HCT116 (cell line): ENCODE measurements around the gene GIMAP4. TPM values are rescaled to one million over a fixed set of nuclear protein-coding genes. Genes with fewer than 3 reads are reported as not detected.

Source experiments
- ATAC-seq: fragments of 200-7000 bp; cut with Tn5 transposase; 2 replicates; pipeline ENCODE4 v1.9.1; 2020; ENCODE audit warnings: mild to moderate bottlenecking, moderate library complexity
- BruUV-seq: library from RNA; stranded (reverse); fragments of 400-500 nt; replicated peaks from 2 replicates; lab custom pipeline; 2021; lab: Mats Ljungman, UMichigan
- CTCF ChIA-PET: fragments of 300-600 bp; sonication (Branson Sonifier 250); formaldehyde crosslinking; loops from one replicate; lab custom pipeline; 2021; ENCODE audit warnings: antibody characterized with exemption; lab: Charles Lee
- POLR2A ChIA-PET: fragments of 300-600, 350-600 bp; sonication (Branson Sonifier 250); formaldehyde crosslinking; loops from one replicate; lab custom pipeline; 2021; ENCODE audit warnings: antibody characterized with exemption; lab: Charles Lee
- RAD21 ChIA-PET, 2 experiments: fragments of 300-600 bp; sonication (Branson Sonifier 250); formaldehyde crosslinking; loops; one replicate each; lab custom pipeline; 2023; ENCODE audit warnings: low total read pairs in 2 of 2; ENCODE audit not compliant: uncharacterized antibody in 2 of 2, unreplicated experiment in 2 of 2, low non-redundant PET in 1 of 2; lab: Charles Lee
- DNase-seq: peaks from one replicate; pipeline ENCODE4 v3.0.0-alpha.2; 2010; ENCODE audit warnings: low read depth, low spot score
- H2AFZ ChIP-seq: fragments of 200-600 bp; shearing (Covaris generic), sonication (generic); 2 replicates; pipeline ENCODE4 v1.6.1; 2017; ENCODE audit warnings: low read depth, mixed run types, mixed read lengths, antibody characterized with exemption, low read length; ENCODE audit not compliant: poor library complexity, severe bottlenecking
- H3K27ac ChIP-seq: 2 replicates; pipeline ENCODE4 v1.5.1; 2012; ENCODE audit warnings: low read depth, low read length
- H3K27me3 ChIP-seq: fragments of 200-600 bp; sonication (generic); 2 replicates; pipeline ENCODE4 v1.6.1; 2016; ENCODE audit warnings: mixed run types, low read length, mixed read lengths; ENCODE audit not compliant: insufficient read depth
- H3K36me3 ChIP-seq, 2 experiments: fragments of 200-500 bp in 1 of 2; fragments of 200-600 bp in 1 of 2; sonication (Bioruptor generic) in 1 of 2; sonication (generic) in 1 of 2; 2 replicates each; pipeline versions ENCODE4 v1.5.1 to v1.6.1; 2014 to 2016; ENCODE audit warnings: low read length in 2 of 2, inconsistent platforms in 1 of 2, mixed read lengths in 1 of 2, mixed run types in 1 of 2; ENCODE audit not compliant: insufficient read depth in 2 of 2, control insufficient read depth in 1 of 2
- H3K4me1 ChIP-seq, 2 experiments: fragments of 200-600 bp in 1 of 2; sonication (generic) in 1 of 2; 2 replicates each; pipeline versions ENCODE4 v1.5.1 to v1.6.1; 2012 to 2017; ENCODE audit warnings: low read length in 2 of 2, inconsistent platforms in 1 of 2, mild to moderate bottlenecking in 1 of 2, mixed read lengths in 1 of 2, mixed run types in 1 of 2, moderate library complexity in 1 of 2; ENCODE audit not compliant: insufficient read depth in 2 of 2, control insufficient read depth in 1 of 2
- H3K4me2 ChIP-seq: fragments of 200-600 bp; sonication (generic); 2 replicates; pipeline ENCODE4 v1.6.1; 2017; ENCODE audit warnings: mixed run types, low read length, mixed read lengths
- H3K4me3 ChIP-seq, 2 experiments: fragments of 200-600 bp in 1 of 2; sonication (generic) in 1 of 2; replicated peaks in 1 of 2; 2 replicates each; pipeline ENCODE4 v1.5.1; 2011 to 2016; ENCODE audit warnings: low read length in 2 of 2, control low read depth in 1 of 2, low read depth in 1 of 2, mild to moderate bottlenecking in 1 of 2, mixed read lengths in 1 of 2, mixed run types in 1 of 2
- H3K79me2 ChIP-seq: fragments of 200-600 bp; sonication (generic); 2 replicates; pipeline ENCODE4 v1.6.1; 2017; ENCODE audit warnings: mild to moderate bottlenecking, mixed run types, low read length, moderate library complexity, mixed read lengths; ENCODE audit not compliant: insufficient read depth
- H3K9ac ChIP-seq: fragments of 200-600 bp; sonication (generic); 2 replicates; pipeline ENCODE4 v1.6.1; 2016; ENCODE audit warnings: low read length, mixed read lengths
- H3K9me2 ChIP-seq: fragments of 200-600 bp; sonication (generic), shearing (Covaris generic); 2 replicates; pipeline ENCODE4 v1.6.1; 2017; ENCODE audit warnings: mixed run types, mild to moderate bottlenecking, moderate library complexity; ENCODE audit not compliant: insufficient read depth
- H3K9me3 ChIP-seq, 2 experiments: fragments of 200-500 bp in 1 of 2; fragments of 200-600 bp in 1 of 2; sonication (Bioruptor generic) in 1 of 2; sonication (generic) in 1 of 2; 2 replicates each; pipeline ENCODE4 v1.6.1; 2014 to 2017; ENCODE audit warnings: low read length in 2 of 2, mixed read lengths in 2 of 2, inconsistent platforms in 1 of 2, low read depth in 1 of 2, mild to moderate bottlenecking in 1 of 2, mixed run types in 1 of 2, moderate library complexity in 1 of 2; ENCODE audit not compliant: control insufficient read depth in 1 of 2, insufficient read depth in 1 of 2
- H4K20me1 ChIP-seq: fragments of 200-600 bp; sonication (generic), shearing (Covaris generic); 2 replicates; pipeline ENCODE4 v1.6.1; 2017; ENCODE audit warnings: mixed run types, mild to moderate bottlenecking, moderate library complexity; ENCODE audit not compliant: insufficient read depth
- ATF3 ChIP-seq: IDR thresholded peaks from 2 replicates; pipeline ENCODE4 v1.6.1; 2012
- CEBPB ChIP-seq: IDR thresholded peaks from 2 replicates; pipeline ENCODE4 v1.6.1; 2012; ENCODE audit warnings: low read depth
- ELF1 ChIP-seq: IDR thresholded peaks from 2 replicates; pipeline ENCODE4 v1.6.1; 2012; ENCODE audit warnings: low read depth, borderline replicate concordance
- EZH2 ChIP-seq: fragments of 200-600 bp; sonication (generic); IDR thresholded peaks from 2 replicates; pipeline ENCODE4 v1.6.1; 2017; ENCODE audit warnings: antibody characterized with exemption, mixed run types
- FOSL1 ChIP-seq: IDR thresholded peaks from 2 replicates; pipeline ENCODE4 v1.6.1; 2012; ENCODE audit warnings: low read depth
- JUND ChIP-seq: IDR thresholded peaks from 2 replicates; pipeline ENCODE4 v1.6.1; 2012
- MAX ChIP-seq: IDR thresholded peaks from 2 replicates; pipeline ENCODE4 v1.6.1; 2012
- POLR2A ChIP-seq: IDR thresholded peaks from 2 replicates; pipeline ENCODE4 v1.7.0; 2011; ENCODE audit warnings: borderline replicate concordance; ENCODE audit not compliant: insufficient read depth, insufficient read length; ENCODE audit errors: extremely low read depth
- POLR2AphosphoS5 ChIP-seq: IDR thresholded peaks from 2 replicates; pipeline ENCODE4 v1.6.1; 2011; ENCODE audit warnings: mild to moderate bottlenecking, low read depth, low read length, moderate library complexity
- RAD21 ChIP-seq: IDR thresholded peaks from 2 replicates; pipeline ENCODE4 v1.6.1; 2012; ENCODE audit warnings: low read depth, mild to moderate bottlenecking
- REST ChIP-seq: IDR thresholded peaks from 2 replicates; pipeline ENCODE4 v1.6.1; 2012; ENCODE audit warnings: low read depth
- SIN3A ChIP-seq: IDR thresholded peaks from 2 replicates; pipeline ENCODE4 v1.6.1; 2012; ENCODE audit warnings: low read depth
- SP1 ChIP-seq: IDR thresholded peaks from 2 replicates; pipeline ENCODE4 v1.6.1; 2012; ENCODE audit warnings: low read depth
- SRF ChIP-seq: IDR thresholded peaks from 2 replicates; pipeline ENCODE4 v1.6.1; 2012; ENCODE audit warnings: low read depth
- TCF7L2 ChIP-seq: IDR thresholded peaks from 2 replicates; pipeline ENCODE4 v1.7.0; 2011; ENCODE audit warnings: borderline replicate concordance, inconsistent platforms; ENCODE audit not compliant: insufficient read depth, insufficient read length; ENCODE audit errors: extremely low read depth
- YY1 ChIP-seq: IDR thresholded peaks from 2 replicates; pipeline ENCODE4 v1.6.1; 2011; ENCODE audit warnings: low read length, low read depth, moderate library complexity, mild to moderate bottlenecking; ENCODE audit not compliant: insufficient replicate concordance; ENCODE audit errors: extremely low read depth
- ZBTB33 ChIP-seq: IDR thresholded peaks from 2 replicates; pipeline ENCODE4 v1.6.1; 2011; ENCODE audit warnings: mild to moderate bottlenecking, low read length, moderate library complexity; ENCODE audit not compliant: insufficient replicate concordance; ENCODE audit errors: extremely low read depth
- ZNF274 ChIP-seq: fragments of 200-500 bp; sonication (Bioruptor generic); IDR thresholded peaks from 2 replicates; pipeline ENCODE4 v1.6.1; 2014; ENCODE audit warnings: mild to moderate bottlenecking, low read depth, low read length, inconsistent platforms
- intact Hi-C: fragments of 100-400 bp; cut with micrococcal nuclease; formaldehyde crosslinking; loops from 2 replicates; pipeline ENCODE4 v1.10.0; 2022
- total RNA-seq: library from RNA; stranded (reverse); gene quantifications from one replicate; pipeline ENCODE4 v1.2.1, GENCODE V29; 2021; ENCODE audit not compliant: unreplicated experiment

The GIMAP4 gene
- total RNA-seq, 1 experiment from 2014 or later, result 0.49 TPM

GRCh38 chr7:150560486-150560885 is 6.7 kb upstream of the GIMAP4 start:
- intact Hi-C loops, result no loop called here
- RAD21 ChIA-PET, result no interaction called here
- H3K27me3 ChIP-seq, result 0 out of 2 replicates have a peak, but pooled peaks cover 4% of the 10 kb centered on the region
- H4K20me1 ChIP-seq, result no peaks in the 10 kb centered on the region
- H3K27ac ChIP-seq, result no peak overlapping the region
- no peaks in the 10 kb centered on the region for H3K79me2 ChIP-seq
- H3K4me1 ChIP-seq, result no peaks in the 10 kb centered on the region
- ATAC-seq, result no peak
- peaks cover 0 to 6% of the 10 kb centered on the region in 2 experiments; a peak in 3 of 4 replicates for H3K9me3 ChIP-seq
- H3K4me2 ChIP-seq, result no peak overlapping the region
- POLR2A ChIA-PET, result no interaction called here
- H3K4me3 ChIP-seq, result no peak overlapping the region
- H3K9me2 ChIP-seq, result no peaks in the 10 kb centered on the region
- CTCF ChIA-PET, result no interaction called here
- H2AFZ ChIP-seq, result no peak overlapping the region
- no TSS peak for BruUV-seq
- no peak for DNase-seq
- TF ChIP-seq SP1 (no peak), ZNF274 (no peak), ZBTB33 (no peak), YY1 (no peak), RAD21 (no peak), FOSL1 (no peak), SIN3A (no peak), REST (no peak), POLR2AphosphoS5 (no peak), TCF7L2 (no peak), SRF (no peak), CEBPB (no peak), MAX (no peak), ATF3 (no peak), JUND (no peak), POLR2A (no peak), EZH2 (no peak), ELF1 (no peak)
- H3K9ac ChIP-seq, result no peak overlapping the region
- no peaks in the 10 kb centered on the region for H3K36me3 ChIP-seq
